ENCODE data around the gene JAM3. TPM values are rescaled to one million over a fixed set of nuclear protein-coding genes. Genes with fewer than 3 reads are reported as not detected.

JAM3 gene
- total and polyA plus RNA-seq, 10 of the 15 experiments (the other 5 are each of a cell fraction or from before 2014, with no cell fraction given), result 0.04 to 1.1 (median 0.32) TPM; not detected in 1

DNA sequence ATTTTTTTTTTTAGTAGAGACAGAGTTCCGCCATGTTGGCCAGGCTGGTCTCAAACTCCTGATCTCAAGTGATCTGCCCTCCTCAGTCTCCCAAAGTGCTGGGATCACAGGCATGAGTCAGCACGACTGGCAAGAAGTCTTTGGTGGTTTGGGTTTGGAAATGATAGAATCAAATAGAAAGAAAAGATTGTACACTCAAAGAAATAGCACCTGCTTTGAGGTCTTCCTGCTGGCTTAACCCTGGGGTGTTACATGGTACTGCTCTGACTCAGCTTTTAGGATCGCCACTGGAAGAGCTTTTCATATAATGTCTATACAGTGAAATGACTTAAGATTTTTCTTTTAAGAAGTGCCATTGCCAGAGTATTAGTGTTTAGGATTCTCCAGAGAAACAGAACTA, 50.2 kb downstream of the JAM3 start (continued):
- no peak for TF ChIP-seq KDM1A (IDR thresholded peaks at IDR 0.05; ENCODE audit: borderline replicate concordance)
- no peak for TF ChIP-seq NR2F1 (conservative IDR thresholded peaks at IDR 0.05)
- TF ChIP-seq CEBPB (IDR thresholded peaks at IDR 0.05; ENCODE audit: borderline replicate concordance in 1 of 2, low read depth in 2 of 2, low read length in 2 of 2), result no peak
- TF ChIP-seq PAX8 (IDR thresholded peaks at IDR 0.05), result no peak
- TF ChIP-seq CHD2 (IDR thresholded peaks at IDR 0.05; ENCODE audit: borderline replicate concordance, low read depth, low read length), result no peak
- no peak for TF ChIP-seq NR2C2 (IDR thresholded peaks at IDR 0.05; ENCODE audit: borderline replicate concordance, control insufficient read depth, insufficient read length, low read depth)
- TF ChIP-seq, protein P1, sequence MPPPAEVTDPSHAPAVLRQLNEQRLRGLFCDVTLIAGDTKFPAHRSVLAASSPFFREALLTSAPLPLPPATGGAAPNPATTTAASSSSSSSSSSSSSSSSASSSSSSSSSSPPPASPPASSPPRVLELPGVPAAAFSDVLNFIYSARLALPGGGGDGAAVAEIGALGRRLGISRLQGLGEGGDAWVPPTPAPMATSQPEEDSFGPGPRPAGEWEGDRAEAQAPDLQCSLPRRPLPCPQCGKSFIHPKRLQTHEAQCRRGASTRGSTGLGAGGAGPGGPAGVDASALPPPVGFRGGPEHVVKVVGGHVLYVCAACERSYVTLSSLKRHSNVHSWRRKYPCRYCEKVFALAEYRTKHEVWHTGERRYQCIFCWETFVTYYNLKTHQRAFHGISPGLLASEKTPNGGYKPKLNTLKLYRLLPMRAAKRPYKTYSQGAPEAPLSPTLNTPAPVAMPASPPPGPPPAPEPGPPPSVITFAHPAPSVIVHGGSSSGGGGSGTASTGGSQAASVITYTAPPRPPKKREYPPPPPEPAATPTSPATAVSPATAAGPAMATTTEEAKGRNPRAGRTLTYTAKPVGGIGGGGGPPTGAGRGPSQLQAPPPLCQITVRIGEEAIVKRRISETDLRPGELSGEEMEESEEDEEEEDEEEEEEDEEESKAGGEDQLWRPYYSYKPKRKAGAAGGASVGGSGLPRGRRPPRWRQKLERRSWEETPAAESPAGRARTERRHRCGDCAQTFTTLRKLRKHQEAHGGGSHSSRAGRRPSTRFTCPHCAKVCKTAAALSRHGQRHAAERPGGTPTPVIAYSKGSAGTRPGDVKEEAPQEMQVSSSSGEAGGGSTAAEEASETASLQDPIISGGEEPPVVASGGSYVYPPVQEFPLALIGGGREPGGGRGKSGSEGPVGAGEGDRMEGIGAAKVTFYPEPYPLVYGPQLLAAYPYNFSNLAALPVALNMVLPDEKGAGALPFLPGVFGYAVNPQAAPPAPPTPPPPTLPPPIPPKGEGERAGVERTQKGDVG (CRISPR knock-in tag; IDR thresholded peaks at IDR 0.05), result no peak
- TF ChIP-seq, protein P2, sequence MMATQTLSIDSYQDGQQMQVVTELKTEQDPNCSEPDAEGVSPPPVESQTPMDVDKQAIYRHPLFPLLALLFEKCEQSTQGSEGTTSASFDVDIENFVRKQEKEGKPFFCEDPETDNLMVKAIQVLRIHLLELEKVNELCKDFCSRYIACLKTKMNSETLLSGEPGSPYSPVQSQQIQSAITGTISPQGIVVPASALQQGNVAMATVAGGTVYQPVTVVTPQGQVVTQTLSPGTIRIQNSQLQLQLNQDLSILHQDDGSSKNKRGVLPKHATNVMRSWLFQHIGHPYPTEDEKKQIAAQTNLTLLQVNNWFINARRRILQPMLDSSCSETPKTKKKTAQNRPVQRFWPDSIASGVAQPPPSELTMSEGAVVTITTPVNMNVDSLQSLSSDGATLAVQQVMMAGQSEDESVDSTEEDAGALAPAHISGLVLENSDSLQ (IDR thresholded peaks at IDR 0.05), result no peak
- TF ChIP-seq, protein P3, sequence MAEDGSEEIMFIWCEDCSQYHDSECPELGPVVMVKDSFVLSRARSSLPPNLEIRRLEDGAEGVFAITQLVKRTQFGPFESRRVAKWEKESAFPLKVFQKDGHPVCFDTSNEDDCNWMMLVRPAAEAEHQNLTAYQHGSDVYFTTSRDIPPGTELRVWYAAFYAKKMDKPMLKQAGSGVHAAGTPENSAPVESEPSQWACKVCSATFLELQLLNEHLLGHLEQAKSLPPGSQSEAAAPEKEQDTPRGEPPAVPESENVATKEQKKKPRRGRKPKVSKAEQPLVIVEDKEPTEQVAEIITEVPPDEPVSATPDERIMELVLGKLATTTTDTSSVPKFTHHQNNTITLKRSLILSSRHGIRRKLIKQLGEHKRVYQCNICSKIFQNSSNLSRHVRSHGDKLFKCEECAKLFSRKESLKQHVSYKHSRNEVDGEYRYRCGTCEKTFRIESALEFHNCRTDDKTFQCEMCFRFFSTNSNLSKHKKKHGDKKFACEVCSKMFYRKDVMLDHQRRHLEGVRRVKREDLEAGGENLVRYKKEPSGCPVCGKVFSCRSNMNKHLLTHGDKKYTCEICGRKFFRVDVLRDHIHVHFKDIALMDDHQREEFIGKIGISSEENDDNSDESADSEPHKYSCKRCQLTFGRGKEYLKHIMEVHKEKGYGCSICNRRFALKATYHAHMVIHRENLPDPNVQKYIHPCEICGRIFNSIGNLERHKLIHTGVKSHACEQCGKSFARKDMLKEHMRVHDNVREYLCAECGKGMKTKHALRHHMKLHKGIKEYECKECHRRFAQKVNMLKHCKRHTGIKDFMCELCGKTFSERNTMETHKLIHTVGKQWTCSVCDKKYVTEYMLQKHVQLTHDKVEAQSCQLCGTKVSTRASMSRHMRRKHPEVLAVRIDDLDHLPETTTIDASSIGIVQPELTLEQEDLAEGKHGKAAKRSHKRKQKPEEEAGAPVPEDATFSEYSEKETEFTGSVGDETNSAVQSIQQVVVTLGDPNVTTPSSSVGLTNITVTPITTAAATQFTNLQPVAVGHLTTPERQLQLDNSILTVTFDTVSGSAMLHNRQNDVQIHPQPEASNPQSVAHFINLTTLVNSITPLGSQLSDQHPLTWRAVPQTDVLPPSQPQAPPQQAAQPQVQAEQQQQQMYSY (CRISPR knock-in tag; IDR thresholded peaks at IDR 0.05), result no peak

All from GM12878 (cell line).